ENCODE measurements around the gene TMEM242.

Gene TMEM242

GRCh38 chr6:157255079-157255478, 68.2 kb downstream of the TMEM242 start:
- no peak for DNase-seq (ENCODE audit: low read depth in 2 of 3, low spot score in 1 of 3)

- DNase-seq (ENCODE audit: low read depth in 2 of 3, low spot score in 1 of 3) = no peak
Measured at GRCh38 chr6:157254538-157254937, 68.8 kb downstream of the TMEM242 start.

GRCh38 chr6:157253699-157254098, 69.6 kb downstream of the TMEM242 start:
- no peak for DNase-seq (ENCODE audit: low read depth in 2 of 3, low spot score in 1 of 3)

GRCh38 chr6:157253017-157253416, 70.3 kb downstream of the TMEM242 start:
- DNase-seq (ENCODE audit: low read depth in 2 of 3, low spot score in 1 of 3) = no peak

GRCh38 chr6:157251586-157252247, 71.6 kb downstream of the TMEM242 start:
- no peak for DNase-seq (ENCODE audit: low read depth in 2 of 3, low spot score in 1 of 3)

- no peak for DNase-seq (ENCODE audit: low read depth in 2 of 3, low spot score in 1 of 3)
Measured at GRCh38 chr6:157249826-157250225, 73.5 kb downstream of the TMEM242 start.

GRCh38 chr6:157248264-157248663, 75.1 kb downstream of the TMEM242 start:
- no peak for DNase-seq (ENCODE audit: low read depth in 2 of 3, low spot score in 1 of 3)

- DNase-seq (ENCODE audit: low read depth in 2 of 3, low spot score in 1 of 3) = no peak
Measured at GRCh38 chr6:157246771-157247484, 76.4 kb downstream of the TMEM242 start.

GRCh38 chr6:157246048-157246630, 77.2 kb downstream of the TMEM242 start:
- DNase-seq (ENCODE audit: low read depth in 2 of 3, low spot score in 1 of 3) = no peak

- no peak for DNase-seq (ENCODE audit: low read depth in 2 of 3, low spot score in 1 of 3)
Measured at GRCh38 chr6:157245436-157245835, 77.9 kb downstream of the TMEM242 start.

- DNase-seq (ENCODE audit: low read depth in 2 of 3, low spot score in 1 of 3) = no peak
Measured at GRCh38 chr6:157244780-157245179, 78.5 kb downstream of the TMEM242 start.

- DNase-seq (ENCODE audit: low read depth in 2 of 3, low spot score in 1 of 3) = no peak
Measured at GRCh38 chr6:157244175-157244574, 79.1 kb downstream of the TMEM242 start.

GRCh38 chr6:157242791-157243190, 80.5 kb downstream of the TMEM242 start:
- DNase-seq (ENCODE audit: low read depth in 2 of 3, low spot score in 1 of 3) = no peak

GRCh38 chr6:157240960-157241311, 82.4 kb downstream of the TMEM242 start:
- DNase-seq (ENCODE audit: low read depth in 2 of 3, low spot score in 1 of 3) = no peak

- no peak for DNase-seq (ENCODE audit: low read depth in 2 of 3, low spot score in 1 of 3)
Measured at GRCh38 chr6:157240059-157240959, 83.0 kb downstream of the TMEM242 start.

- no peak for DNase-seq (ENCODE audit: low read depth in 2 of 3, low spot score in 1 of 3)
Measured at GRCh38 chr6:157239671-157240058, 83.7 kb downstream of the TMEM242 start.

Data from stimulated activated CD4-positive, alpha-beta T cell treated with anti-CD3 and anti-CD28 coated beads, Interleukin-12 subunit alpha, Interleukin-12 subunit beta, amount 100 ng/mL, for 48 hours (primary cell).